ENCODE data around the gene BMP7.
"Not testable (repeated sequence)": the region's sequence is repeated elsewhere in the genome, so short reads cannot be mapped to it uniquely, and the experiment has no call there.

The BMP7 gene

GRCh38 chr20:57249073-57249472, 17.4 kb downstream of the BMP7 start:
- no peak for DNase-seq (ENCODE audit: low read depth)

GRCh38 chr20:57248132-57248797, 18.2 kb downstream of the BMP7 start:
- DNase-seq (ENCODE audit: low read depth), result no peak

- no peak for DNase-seq (ENCODE audit: low read depth)
Measured at GRCh38 chr20:57247292-57247965, 19.0 kb downstream of the BMP7 start.

- DNase-seq (ENCODE audit: low read depth), result no peak
Measured at GRCh38 chr20:57245997-57246396, 20.4 kb downstream of the BMP7 start.

GRCh38 chr20:57244627-57245214, 21.7 kb downstream of the BMP7 start:
- no peak for DNase-seq (ENCODE audit: low read depth)

GRCh38 chr20:57244221-57244585, 22.2 kb downstream of the BMP7 start:
- no peak for DNase-seq (ENCODE audit: low read depth)

- DNase-seq (ENCODE audit: low read depth), result no peak
Measured at GRCh38 chr20:57243480-57244220, 22.8 kb downstream of the BMP7 start.

GRCh38 chr20:57242414-57242813, 24.0 kb downstream of the BMP7 start:
- DNase-seq (ENCODE audit: low read depth), result no peak

- DNase-seq (ENCODE audit: low read depth), result no peak
Measured at GRCh38 chr20:57241363-57241991, 25.0 kb downstream of the BMP7 start.

GRCh38 chr20:57240581-57241362, 25.7 kb downstream of the BMP7 start:
- DNase-seq (ENCODE audit: low read depth), result no peak

GRCh38 chr20:57239725-57240124, 26.7 kb downstream of the BMP7 start:
- DNase-seq (ENCODE audit: low read depth), result not testable (repeated sequence)

GRCh38 chr20:57239324-57239723, 27.1 kb downstream of the BMP7 start:
- not testable (repeated sequence) for DNase-seq (ENCODE audit: low read depth)

GRCh38 chr20:57238089-57238488, 28.4 kb downstream of the BMP7 start:
- DNase-seq (ENCODE audit: low read depth), result no peak

GRCh38 chr20:57237585-57237953, 28.9 kb downstream of the BMP7 start:
- DNase-seq (ENCODE audit: low read depth), result no peak

GRCh38 chr20:57236813-57237584, 29.4 kb downstream of the BMP7 start:
- DNase-seq (ENCODE audit: low read depth), result no peak

GRCh38 chr20:57234556-57235251, 31.7 kb downstream of the BMP7 start:
- DNase-seq (ENCODE audit: low read depth), result no peak

- DNase-seq (ENCODE audit: low read depth), result no peak
Measured at GRCh38 chr20:57231951-57232428, 34.5 kb downstream of the BMP7 start.

- DNase-seq (ENCODE audit: low read depth), result no peak
Measured at GRCh38 chr20:57231161-57231560, 35.3 kb downstream of the BMP7 start.

GRCh38 chr20:57230247-57230646, 36.2 kb downstream of the BMP7 start:
- no peak for DNase-seq (ENCODE audit: low read depth)

GRCh38 chr20:57229490-57229889, 37.0 kb downstream of the BMP7 start:
- DNase-seq (ENCODE audit: low read depth), result no peak
